Erythroblast (primary cell): ENCODE measurements around the gene CDCA5.

Experiments used
- DNase-seq, 2 experiments: peaks; one replicate each; lab custom pipeline; 2025; lab: John Stamatoyannopoulos, UW
- GATA1 ChIP-seq: IDR thresholded peaks from 2 replicates; pipeline ENCODE4 v1.6.1; 2011; ENCODE audit warnings: low read depth, mild to moderate bottlenecking, control low read depth, low read length, moderate library complexity
- POLR2A ChIP-seq: IDR thresholded peaks from 2 replicates; pipeline ENCODE4 v1.6.1; 2011; ENCODE audit warnings: mild to moderate bottlenecking, low read length

CDCA5 gene

GRCh38 chr11:65085446-65085845 is 1.6 kb upstream of the CDCA5 start:
- no peak for TF ChIP-seq POLR2A
- TF ChIP-seq GATA1 = no peak
- DNase-seq = no peak

- no peak for DNase-seq
- TF ChIP-seq POLR2A = no peak
- TF ChIP-seq GATA1 = no peak
These were observed 947 bp upstream of the CDCA5 start for GRCh38 chr11:65084598-65085375.

- no peak for TF ChIP-seq POLR2A
- TF ChIP-seq GATA1 = no peak
- peak; percentile 43 to 62 for DNase-seq
These were observed 556 bp downstream of the CDCA5 start for GRCh38 chr11:65083134-65083833.

GRCh38 chr11:65078786-65079342 is 5.0 kb downstream of the CDCA5 start:
- TF ChIP-seq GATA1 (no peak), POLR2A (no peak)
- DNase-seq = no peak

- TF ChIP-seq GATA1 = no peak
- no peak for TF ChIP-seq POLR2A
- peak; percentile 60 to 66 for DNase-seq
These were observed 5.7 kb downstream of the CDCA5 start for GRCh38 chr11:65078151-65078550.

- no peak for DNase-seq
These were observed 6.4 kb downstream of the CDCA5 start for GRCh38 chr11:65077451-65077850.

GRCh38 chr11:65072631-65072966 is 11.2 kb downstream of the CDCA5 start:
- TF ChIP-seq POLR2A = no peak
- no peak for TF ChIP-seq GATA1
- no peak for DNase-seq

More at GRCh38 chr11:65077451-65077850, 6.4 kb downstream of the CDCA5 start:
- TF ChIP-seq POLR2A (no peak), GATA1 (no peak)

- DNase-seq = no peak
- TF ChIP-seq GATA1 = no peak
- no peak for TF ChIP-seq POLR2A
These were observed 11.8 kb downstream of the CDCA5 start for GRCh38 chr11:65071907-65072630.

- DNase-seq = no peak
- TF ChIP-seq POLR2A (no peak), GATA1 (no peak)
These were observed 14.6 kb downstream of the CDCA5 start for GRCh38 chr11:65069217-65069616.

GRCh38 chr11:65067446-65067845 is 16.4 kb downstream of the CDCA5 start:
- TF ChIP-seq GATA1 (no peak), POLR2A (no peak)
- DNase-seq = no peak

- no peak for DNase-seq
- no peak for TF ChIP-seq GATA1
- TF ChIP-seq POLR2A = no peak
These were observed 17.0 kb downstream of the CDCA5 start for GRCh38 chr11:65066805-65067291.

GRCh38 chr11:65066315-65066714 is 17.5 kb downstream of the CDCA5 start:
- TF ChIP-seq POLR2A (no peak), GATA1 (no peak)
- DNase-seq = no peak

- DNase-seq = no peak
- TF ChIP-seq GATA1 (no peak), POLR2A (no peak)
These were observed 18.0 kb downstream of the CDCA5 start for GRCh38 chr11:65065851-65066250.

- DNase-seq = no peak
- no peak for TF ChIP-seq GATA1
- no peak for TF ChIP-seq POLR2A
These were observed 19.0 kb downstream of the CDCA5 start for GRCh38 chr11:65064847-65065240.
